GM18517 (cell line): ENCODE results near the gene BPIFB4.

Experiments
- ATAC-seq: cut with Tn5 transposase; IDR thresholded peaks from one replicate; pipeline ENCODE4 v1.9.1; 2021; ENCODE audit warnings: mild to moderate bottlenecking, moderate library complexity; ENCODE audit not compliant: unreplicated experiment

Gene BPIFB4

DNA sequence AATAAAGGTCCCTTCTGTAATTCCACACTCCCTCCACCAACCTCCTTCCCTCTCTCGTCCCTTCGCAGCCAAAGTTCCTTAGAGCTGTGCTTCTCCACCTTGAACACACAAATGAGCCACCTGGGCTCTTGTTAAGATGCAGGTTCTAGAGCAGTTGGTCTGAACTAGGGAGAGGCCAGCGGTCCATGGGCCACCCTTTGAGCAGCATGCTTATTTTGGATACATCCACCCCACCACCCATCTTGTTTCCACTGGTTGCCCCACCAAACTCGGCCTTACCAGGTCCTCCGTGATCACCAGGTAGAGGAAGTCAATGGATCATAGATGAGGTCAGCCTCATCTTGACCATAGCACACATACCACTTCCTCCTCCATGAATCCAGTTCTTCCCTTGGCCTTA is 81.2 kb downstream of the BPIFB4 start:
- no peak for ATAC-seq
